ENCODE results near the gene C17orf50.

DNA sequence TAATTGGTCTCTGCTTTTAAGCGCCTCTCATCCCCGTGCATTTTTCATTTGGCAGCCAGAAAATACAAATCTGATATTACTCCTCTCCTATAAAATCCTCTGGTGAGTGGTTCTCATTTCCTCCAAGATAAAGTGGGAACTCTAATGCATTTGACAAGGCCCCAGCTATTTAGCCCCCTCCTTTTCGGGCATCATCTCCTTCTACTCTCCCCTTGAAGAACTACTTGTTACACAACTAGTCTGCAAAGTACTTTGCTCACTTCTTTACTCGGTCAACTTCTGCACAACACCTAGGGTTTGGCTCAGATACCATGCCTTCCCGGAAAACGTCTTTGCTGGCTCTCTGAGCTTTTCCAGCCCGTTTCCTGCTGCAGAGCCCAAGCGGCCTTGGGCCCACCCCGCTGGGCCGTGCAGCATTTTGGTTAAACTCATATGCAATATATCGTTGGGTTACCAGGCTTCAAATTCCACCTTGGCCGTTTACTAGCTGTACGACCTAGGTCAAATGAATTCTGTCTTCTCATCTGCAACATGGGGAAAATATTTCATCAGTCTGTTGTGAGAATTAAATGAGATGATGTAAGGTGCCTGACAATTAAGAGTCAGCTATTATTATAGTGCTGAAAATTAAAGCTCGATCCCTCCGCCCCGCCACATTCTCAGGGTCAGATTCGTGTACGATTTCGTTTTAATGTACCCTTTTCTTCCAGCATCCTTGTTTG is 47.7 kb downstream of the C17orf50 start:
- TF ChIP-seq, protein P1, sequence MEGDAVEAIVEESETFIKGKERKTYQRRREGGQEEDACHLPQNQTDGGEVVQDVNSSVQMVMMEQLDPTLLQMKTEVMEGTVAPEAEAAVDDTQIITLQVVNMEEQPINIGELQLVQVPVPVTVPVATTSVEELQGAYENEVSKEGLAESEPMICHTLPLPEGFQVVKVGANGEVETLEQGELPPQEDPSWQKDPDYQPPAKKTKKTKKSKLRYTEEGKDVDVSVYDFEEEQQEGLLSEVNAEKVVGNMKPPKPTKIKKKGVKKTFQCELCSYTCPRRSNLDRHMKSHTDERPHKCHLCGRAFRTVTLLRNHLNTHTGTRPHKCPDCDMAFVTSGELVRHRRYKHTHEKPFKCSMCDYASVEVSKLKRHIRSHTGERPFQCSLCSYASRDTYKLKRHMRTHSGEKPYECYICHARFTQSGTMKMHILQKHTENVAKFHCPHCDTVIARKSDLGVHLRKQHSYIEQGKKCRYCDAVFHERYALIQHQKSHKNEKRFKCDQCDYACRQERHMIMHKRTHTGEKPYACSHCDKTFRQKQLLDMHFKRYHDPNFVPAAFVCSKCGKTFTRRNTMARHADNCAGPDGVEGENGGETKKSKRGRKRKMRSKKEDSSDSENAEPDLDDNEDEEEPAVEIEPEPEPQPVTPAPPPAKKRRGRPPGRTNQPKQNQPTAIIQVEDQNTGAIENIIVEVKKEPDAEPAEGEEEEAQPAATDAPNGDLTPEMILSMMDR (optimal IDR thresholded peaks at IDR 0.05 in 1 of 3, IDR thresholded peaks at IDR 0.05 in 1 of 3, conservative IDR thresholded peaks at IDR 0.05 in 1 of 3; ENCODE audit: extremely low read depth in 1 of 3, insufficient read depth in 2 of 3, low read length in 3 of 3): no peak
- no peak for TF ChIP-seq EZH2 (IDR thresholded peaks at IDR 0.05; ENCODE audit: low read length)
